ENCODE data around the gene MCF2L. TPM values are rescaled to one million over a fixed set of nuclear protein-coding genes. Genes with fewer than 3 reads are reported as not detected.

Gene MCF2L
- total RNA-seq, 3 donors from 2014 or later, result 33.4 to 77.3 (median 38.6) TPM

DNA sequence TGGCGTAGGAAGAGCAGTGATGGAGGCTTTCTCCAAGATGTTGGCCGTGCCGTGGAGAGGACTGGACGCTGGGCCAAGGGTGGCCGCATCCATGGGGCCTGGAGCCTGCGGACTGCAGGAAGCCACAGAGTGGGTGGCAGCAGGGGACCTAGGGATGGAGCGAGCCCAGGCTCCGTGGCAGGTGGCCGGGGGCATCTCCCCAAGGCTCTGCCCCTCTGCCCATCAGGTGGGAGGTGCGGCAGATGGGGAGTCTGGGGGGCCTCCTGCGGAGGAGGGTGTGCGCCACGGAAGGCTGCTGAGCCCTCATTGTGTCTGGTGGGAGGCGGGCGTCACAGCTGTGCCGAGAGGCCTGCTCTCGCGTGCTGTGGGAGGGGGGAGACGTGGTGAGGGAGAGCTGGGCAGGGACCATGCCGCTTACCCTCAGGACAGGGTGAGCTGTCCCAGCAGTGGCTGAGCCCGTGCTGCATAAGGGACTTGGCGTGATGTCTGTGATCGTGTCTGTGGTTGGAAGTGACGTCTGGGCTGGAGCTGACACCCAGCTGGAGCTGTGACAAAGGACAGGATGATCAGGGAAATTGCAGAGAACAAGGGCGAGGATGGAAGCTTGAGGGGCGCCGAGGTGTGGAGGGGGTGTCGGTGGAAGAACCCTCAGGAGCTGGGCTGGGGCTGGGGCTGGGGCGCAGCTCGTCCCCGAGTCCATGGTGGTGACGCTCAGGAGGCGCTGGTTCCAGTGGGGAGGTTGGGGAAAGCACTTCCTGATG, 13.4 kb downstream of the MCF2L start:
- Histone ChIP-seq H3K36me3 (no peaks in the 10 kb centered on the region), H3K9me3 (no peaks in the 10 kb centered on the region), H3K27me3 (no peaks in the 10 kb centered on the region), H3K4me3 (peak overlapping the region; percentile 0 to 53 (median 37)), H3K4me1 (no peaks in the 10 kb centered on the region), H3K27ac (peak overlapping the region in 1 of 2 donors; percentile 48)
- no peak for DNase-seq (ENCODE audit: low spot score in 2 of 2)
- TF ChIP-seq POLR2AphosphoS5 (IDR thresholded peaks at IDR 0.05), result no peak
- TF ChIP-seq, protein P1, sequence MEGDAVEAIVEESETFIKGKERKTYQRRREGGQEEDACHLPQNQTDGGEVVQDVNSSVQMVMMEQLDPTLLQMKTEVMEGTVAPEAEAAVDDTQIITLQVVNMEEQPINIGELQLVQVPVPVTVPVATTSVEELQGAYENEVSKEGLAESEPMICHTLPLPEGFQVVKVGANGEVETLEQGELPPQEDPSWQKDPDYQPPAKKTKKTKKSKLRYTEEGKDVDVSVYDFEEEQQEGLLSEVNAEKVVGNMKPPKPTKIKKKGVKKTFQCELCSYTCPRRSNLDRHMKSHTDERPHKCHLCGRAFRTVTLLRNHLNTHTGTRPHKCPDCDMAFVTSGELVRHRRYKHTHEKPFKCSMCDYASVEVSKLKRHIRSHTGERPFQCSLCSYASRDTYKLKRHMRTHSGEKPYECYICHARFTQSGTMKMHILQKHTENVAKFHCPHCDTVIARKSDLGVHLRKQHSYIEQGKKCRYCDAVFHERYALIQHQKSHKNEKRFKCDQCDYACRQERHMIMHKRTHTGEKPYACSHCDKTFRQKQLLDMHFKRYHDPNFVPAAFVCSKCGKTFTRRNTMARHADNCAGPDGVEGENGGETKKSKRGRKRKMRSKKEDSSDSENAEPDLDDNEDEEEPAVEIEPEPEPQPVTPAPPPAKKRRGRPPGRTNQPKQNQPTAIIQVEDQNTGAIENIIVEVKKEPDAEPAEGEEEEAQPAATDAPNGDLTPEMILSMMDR (IDR thresholded peaks at IDR 0.05), result no peak
- no peak for TF ChIP-seq POLR2A (IDR thresholded peaks at IDR 0.05)
- intact Hi-C loops (cut with DNase I; ENCODE audit: low total_unique reads), result loop anchor here (1.0 kb wide), 1 partner anchor 77 kb away; no protein-coding TSS in a partner anchor

DNA sequence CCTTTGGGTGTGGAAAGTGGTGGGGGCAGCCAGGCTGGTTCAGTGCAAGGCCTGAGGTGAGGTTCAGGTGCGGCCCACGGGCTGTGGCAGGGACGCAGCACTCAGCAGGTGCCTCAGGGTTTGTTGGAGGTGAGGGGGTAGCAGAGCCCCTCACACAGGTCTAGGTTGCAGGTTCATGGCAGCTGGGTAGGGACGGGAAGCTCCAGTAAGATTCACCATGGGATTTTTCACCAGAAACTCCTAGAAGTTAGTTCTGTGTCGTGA, 14.0 kb downstream of the MCF2L start:
- Histone ChIP-seq H3K27ac (no peak overlapping the region), H3K4me1 (no peaks in the 10 kb centered on the region), H3K27me3 (no peaks in the 10 kb centered on the region), H3K36me3 (no peaks in the 10 kb centered on the region), H3K9me3 (no peaks in the 10 kb centered on the region), H3K4me3 (peak overlapping the region; percentile 0 to 53 (median 37))
- TF ChIP-seq POLR2A (IDR thresholded peaks at IDR 0.05), result no peak
- TF ChIP-seq POLR2AphosphoS5 (IDR thresholded peaks at IDR 0.05), result no peak
- TF ChIP-seq, protein P1 (IDR thresholded peaks at IDR 0.05), result no peak
- DNase-seq (ENCODE audit: low spot score in 2 of 2), result no peak
- intact Hi-C loops (cut with DNase I; ENCODE audit: low total_unique reads), result loop anchor here (1.0 kb wide), 1 partner anchor 76 kb away; no protein-coding TSS in a partner anchor

DNA sequence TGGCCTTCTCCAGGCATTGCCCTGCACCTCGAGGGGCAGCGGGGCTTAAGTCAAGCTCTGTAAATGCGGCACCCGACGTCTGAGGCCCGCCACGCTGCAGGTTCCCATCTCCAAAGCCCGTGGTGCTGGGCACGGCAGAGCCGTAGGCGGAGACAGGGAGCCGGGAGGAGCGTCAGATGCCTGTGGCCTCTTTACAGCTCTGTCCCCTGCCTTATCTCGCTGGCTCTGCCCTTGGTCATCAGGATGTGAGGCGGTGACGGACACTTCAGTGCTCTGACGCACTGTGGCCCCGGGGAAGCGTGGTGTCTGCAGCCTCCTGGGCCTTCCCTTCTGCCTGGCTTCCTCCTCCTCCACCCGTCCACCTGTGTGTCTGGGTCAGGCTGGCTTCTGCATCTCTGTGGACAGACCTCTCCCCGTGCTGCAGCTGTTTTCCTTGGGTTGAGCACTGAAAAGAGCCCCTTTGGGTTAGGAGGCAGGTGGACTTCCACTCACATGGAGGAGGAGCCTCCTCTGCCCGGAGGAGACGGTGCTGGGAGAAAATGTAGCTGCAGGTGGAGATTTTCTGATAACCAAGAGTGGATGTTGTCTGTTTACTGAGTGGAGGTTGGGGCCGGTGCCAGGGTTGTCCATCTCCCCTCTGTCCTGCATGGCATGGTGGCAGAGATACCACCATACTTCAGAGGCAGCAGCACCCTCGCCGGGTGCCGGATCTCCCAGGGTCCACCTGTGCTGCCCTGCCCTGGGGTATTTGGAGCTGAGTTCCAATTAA, 14.6 kb downstream of the MCF2L start:
- TF ChIP-seq, protein P1 (IDR thresholded peaks at IDR 0.05), result no peak
- no peak for TF ChIP-seq POLR2AphosphoS5 (IDR thresholded peaks at IDR 0.05)
- no peak for TF ChIP-seq POLR2A (IDR thresholded peaks at IDR 0.05)

DNA sequence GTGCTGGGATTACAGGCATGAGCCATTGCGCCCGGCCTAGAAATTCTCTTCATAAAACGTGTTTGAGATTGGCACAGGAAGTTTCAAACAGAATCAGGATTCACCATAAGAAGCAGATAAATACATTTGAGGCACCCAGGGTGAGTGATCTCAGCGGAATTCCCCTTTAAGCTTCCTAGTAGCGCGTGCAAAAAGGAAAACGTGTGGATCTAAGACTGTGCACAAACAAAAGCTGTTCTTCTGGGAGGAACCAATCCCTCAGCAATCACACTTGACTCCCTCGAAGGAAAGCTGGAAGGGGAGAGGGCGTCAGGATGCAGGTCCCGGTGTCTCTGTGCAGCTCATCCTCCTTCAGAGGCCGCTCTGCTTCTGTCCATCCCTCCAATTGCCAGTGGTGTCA, 15.5 kb downstream of the MCF2L start:
- no peaks in the 10 kb centered on the region for H3K27me3 ChIP-seq
- peak overlapping the region in 1 of 2 donors; percentile 38 for H3K27ac ChIP-seq
- TF ChIP-seq POLR2A (IDR thresholded peaks at IDR 0.05), result no peak
- TF ChIP-seq, protein P1 (IDR thresholded peaks at IDR 0.05), result no peak
- TF ChIP-seq POLR2AphosphoS5 (IDR thresholded peaks at IDR 0.05), result no peak
- peak overlapping the region in 2 of 3 donors; percentile 31 to 57 for H3K4me3 ChIP-seq
- H3K4me1 ChIP-seq, result no peaks in the 10 kb centered on the region
- no peak for DNase-seq (ENCODE audit: low spot score in 2 of 2)
- no peaks in the 10 kb centered on the region for H3K9me3 ChIP-seq
- intact Hi-C loops (cut with DNase I; ENCODE audit: low total_unique reads), result no loop called here
- no peaks in the 10 kb centered on the region for H3K36me3 ChIP-seq

More for the DNA sequence above, 14.6 kb downstream of the MCF2L start:
- no peaks in the 10 kb centered on the region for H3K9me3 ChIP-seq
- no peaks in the 10 kb centered on the region for H3K27me3 ChIP-seq
- no peak overlapping the region for H3K27ac ChIP-seq
- no peaks in the 10 kb centered on the region for H3K36me3 ChIP-seq
- intact Hi-C loops (cut with DNase I; ENCODE audit: low total_unique reads), result loop anchor here (1.0 kb wide), 1 partner anchor 76 kb away; no protein-coding TSS in a partner anchor
- DNase-seq (ENCODE audit: low spot score in 2 of 2), result no peak
- H3K4me1 ChIP-seq, result no peaks in the 10 kb centered on the region
- peak overlapping the region in 1 of 3 donors; percentile 53 for H3K4me3 ChIP-seq

All from breast epithelium (tissue), 4 donors.